Measurements from ENCODE around the gene SPATA31A5.
"Not testable (repeated sequence)": the region's sequence is repeated elsewhere in the genome, so short reads cannot be mapped to it uniquely, and the experiment has no call there.

SPATA31A5 gene

GRCh38 chr9:60914107-60914506 is at the start of gene SPATA31A5:
Gene SPATA31A5 (plus strand): TSS chr9:60914407. CDS start chr9:60914436, 29 bp downstream.
- not testable (repeated sequence) for H3K27ac ChIP-seq

GRCh38 chr9:60962990-60963350 is 48.8 kb downstream of the SPATA31A5 start:
- not testable (repeated sequence) for H3K27ac ChIP-seq

GRCh38 chr9:60966382-60966781 is 52.2 kb downstream of the SPATA31A5 start:
- H3K27ac ChIP-seq: not testable (repeated sequence)
